Heart left ventricle (tissue), 13 donors: ENCODE measurements around the gene TMEM196.

Experiments
- POLR2A ChIP-seq, 2 donors: fragments of 450-650 bp; IDR thresholded peaks; one replicate each; pipeline ENCODE4 v1.6.1; 2017; ENCODE audit warnings: antibody characterized with exemption in 2 of 2, mild to moderate bottlenecking in 2 of 2, moderate library complexity in 2 of 2
- TF ChIP-seq, protein P1 (sequence below), 12 donors: fragments of 200-600 bp; sonication (generic) in 4 of 12; IDR thresholded peaks; one replicate each; pipeline versions ENCODE4 v1.5.0 to v1.8.0; 2018 to 2022; ENCODE audit warnings: antibody characterized with exemption in 12 of 12, mild to moderate bottlenecking in 5 of 12
- donor health status: ischemic (EF 13 %, LVEDD 7.1; RV severe dilation, severe dysfunction).
- donor health status: DM: no; HTN: yes; CAD: no.
- donor health status: DM: no; HTN: no; CAD: no.
- donor health status: ischemic (EF 25% LVEDD 6.9; RV normal size, moderate dysfunction).
- donor health status: ischemic (EF 25% LVEDD 5.7; RV mildly dilated, moderate dysfunction).
- donor health status: ischemic (EF 35%, LVEDD 5.7; RV mildly dilated, moderate dysfunction).
- donor health status: nonischemic (EF 11% LVEDD 7.7; RV severe dilation, severe dysfunction).
- donor health status: DM: yes; HTN: yes; CAD: no.
- donor health status: PGD.
- donor health status: ischemic (EF 29% LVEDD 5.4; RV normal size, mild dysfunction).
- donor health status: nonischemic (EF 23%, LVEDD 6.1; RV moderate dilation, normal function).

DNA sequence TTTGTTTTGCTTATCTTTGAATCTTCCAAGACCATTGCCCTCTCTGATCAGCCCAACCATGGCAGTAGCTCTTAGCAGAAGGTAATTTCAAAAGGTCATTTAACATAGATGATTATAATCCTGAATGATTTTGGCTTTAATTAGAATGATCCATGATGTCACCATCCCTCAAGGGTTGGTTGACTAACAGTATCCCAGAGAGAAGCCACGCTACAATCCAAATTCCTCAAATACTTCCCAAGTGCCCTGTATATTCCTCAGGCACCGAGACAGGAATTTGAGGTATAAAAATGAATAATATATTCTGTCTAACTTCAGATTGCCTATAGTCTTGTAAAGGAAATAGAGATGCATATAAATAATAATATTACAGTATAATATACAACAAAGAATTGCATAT is 42.1 kb upstream of the TMEM196 start:
- TF ChIP-seq, protein P1, sequence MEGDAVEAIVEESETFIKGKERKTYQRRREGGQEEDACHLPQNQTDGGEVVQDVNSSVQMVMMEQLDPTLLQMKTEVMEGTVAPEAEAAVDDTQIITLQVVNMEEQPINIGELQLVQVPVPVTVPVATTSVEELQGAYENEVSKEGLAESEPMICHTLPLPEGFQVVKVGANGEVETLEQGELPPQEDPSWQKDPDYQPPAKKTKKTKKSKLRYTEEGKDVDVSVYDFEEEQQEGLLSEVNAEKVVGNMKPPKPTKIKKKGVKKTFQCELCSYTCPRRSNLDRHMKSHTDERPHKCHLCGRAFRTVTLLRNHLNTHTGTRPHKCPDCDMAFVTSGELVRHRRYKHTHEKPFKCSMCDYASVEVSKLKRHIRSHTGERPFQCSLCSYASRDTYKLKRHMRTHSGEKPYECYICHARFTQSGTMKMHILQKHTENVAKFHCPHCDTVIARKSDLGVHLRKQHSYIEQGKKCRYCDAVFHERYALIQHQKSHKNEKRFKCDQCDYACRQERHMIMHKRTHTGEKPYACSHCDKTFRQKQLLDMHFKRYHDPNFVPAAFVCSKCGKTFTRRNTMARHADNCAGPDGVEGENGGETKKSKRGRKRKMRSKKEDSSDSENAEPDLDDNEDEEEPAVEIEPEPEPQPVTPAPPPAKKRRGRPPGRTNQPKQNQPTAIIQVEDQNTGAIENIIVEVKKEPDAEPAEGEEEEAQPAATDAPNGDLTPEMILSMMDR (IDR thresholded peaks at IDR 0.05), result no peak
- no peak for TF ChIP-seq POLR2A (IDR thresholded peaks at IDR 0.05)
